K562 (cell line): ENCODE results near the gene DPEP2. TPM values are rescaled to one million over a fixed set of nuclear protein-coding genes. Genes with fewer than 3 reads are reported as not detected.
A peak's percentile ranks its signal among the peaks of the same experiment; 100 is the strongest.

ENCODE experiments used
- AFF4 ChIP-seq: sonication (generic); formaldehyde crosslinking; IDR thresholded peaks from 2 replicates; pipeline ENCODE4 v1.8.0; 2023; ENCODE audit warnings: mild to moderate bottlenecking, missing genetic modification reagents
- ETV5 ChIP-seq: sonication (generic); formaldehyde crosslinking; IDR thresholded peaks from 2 replicates; pipeline ENCODE4 v1.4.0; 2020; ENCODE audit warnings: low read depth, mild to moderate bottlenecking, missing genetic modification reagents
- FUS ChIP-seq: fragments of 200-400 bp; formaldehyde crosslinking; optimal IDR thresholded peaks from 2 replicates; pipeline ENCODE3; 2017; ENCODE audit warnings: low read depth, low read length
- JUND ChIP-seq, 2 experiments: IDR thresholded peaks; 2 replicates in 1 of 2; 3 replicates in 1 of 2; pipeline ENCODE4 v1.6.1; 2011; ENCODE audit warnings: borderline replicate concordance in 2 of 2, low read depth in 2 of 2, low read length in 2 of 2, improper control_type of control experiment in 1 of 2, missing biosample characterization in 1 of 2, missing genetic modification characterization in 1 of 2, missing genetic modification reagents in 1 of 2
- LARP7 ChIP-seq: fragments of 450-650 bp; IDR thresholded peaks from 2 replicates; pipeline ENCODE4 v1.6.1; 2016
- MCM5 ChIP-seq: fragments of 450-650 bp; IDR thresholded peaks from 2 replicates; pipeline ENCODE4 v1.6.1; 2016; ENCODE audit warnings: low read depth
- MYBL2 ChIP-seq, 2 experiments: fragments of 450-650 bp in 1 of 2; sonication (generic) in 1 of 2; formaldehyde crosslinking in 1 of 2; IDR thresholded peaks; 2 replicates each; pipeline versions ENCODE4 v1.6.1 to v1.8.1; 2017 to 2022; ENCODE audit warnings: borderline replicate concordance in 1 of 2, inconsistent platforms in 1 of 2, low read depth in 1 of 2, mild to moderate bottlenecking in 1 of 2, missing genetic modification reagents in 1 of 2, moderate library complexity in 1 of 2
- POLR2AphosphoS2 ChIP-seq: IDR thresholded peaks from 2 replicates; pipeline ENCODE4 v1.6.1; 2012; ENCODE audit warnings: low read length, improper control_type of control experiment
- STAT5B ChIP-seq: fragments of 250-450 bp; sonication (Bioruptor Pico); IDR thresholded peaks from 2 replicates; pipeline ENCODE4 v1.8.0; 2021; ENCODE audit warnings: mild to moderate bottlenecking, inconsistent platforms
- TBP ChIP-seq: optimal IDR thresholded peaks from 2 replicates; pipeline ENCODE3; 2011; ENCODE audit warnings: low read depth, low read length, improper control_type of control experiment
- ZBTB12 ChIP-seq: fragments of 250-450 bp; sonication (Bioruptor Pico); IDR thresholded peaks from 2 replicates; pipeline ENCODE4 v1.4.0; 2020
- ZNF407 ChIP-seq: fragments of 450-650 bp; IDR thresholded peaks from 2 replicates; pipeline ENCODE4 v1.6.1; 2016; ENCODE audit warnings: low read depth
- polyA plus RNA-seq, 8 experiments: library from polyadenylated mRNA; depleted of rRNA in 4 of 8; stranded (reverse) in 5 of 8; unstranded in 3 of 8; fragments of >200 nt; fragmentation: Nextera tagmentation in 2 of 8; fragmentation: Illumina TruSeq in 1 of 8; extraction: Ambion mirVana in 2 of 8; extraction: Trizol in 1 of 8; gene quantifications; 2 replicates each; pipeline versions ENCODE4 v1.2.1 to v1.2.3, GENCODE V29; 2011 to 2014; ENCODE audit warnings: inconsistent platforms in 1 of 8, missing spikeins in 1 of 8
- total RNA-seq, 7 experiments: library from RNA; depleted of rRNA in 6 of 7; stranded (reverse); fragments of >200 nt in 6 of 7; fragmentation: Illumina TruSeq in 2 of 7; extraction: Trizol in 2 of 7; gene quantifications; 2 replicates each; pipeline versions ENCODE4 v1.2.1 to v1.2.3, GENCODE V29; 2011 to 2021; ENCODE audit warnings: low replicate concordance in 1 of 7

DPEP2 gene
- total and polyA plus RNA-seq, 9 of the 15 experiments (the other 6 are each of a cell fraction or from before 2014, with no cell fraction given), result 0.14 to 1.2 (median 0.38) TPM

GRCh38 chr16:67993207-67994039, 5.9 kb downstream of the DPEP2 start (continued):
- TF ChIP-seq ZNF407 (peak; percentile 39; the same call in 1 of the 2 replicates), JUND (IDR thresholded peaks at IDR 0.05; ENCODE audit: borderline replicate concordance, low read depth, low read length) (peak; percentile 70), JUND (tag; IDR thresholded peaks at IDR 0.05; ENCODE audit: borderline replicate concordance, low read depth, low read length) (no peak; the same call in 2 of the 3 replicates), ZBTB12 (CRISPR knock-in tag) (peak; percentile 44), MYBL2 (IDR thresholded peaks at IDR 0.05; ENCODE audit: low read depth) (no peak), MYBL2 (CRISPR knock-in tag; IDR thresholded peaks at IDR 0.05; ENCODE audit: borderline replicate concordance) (0 out of 2 replicates have a peak, but pooled peaks have one; percentile 73), LARP7 (peak; percentile 23; the same call in 1 of the 2 replicates), MCM5 (no peak), POLR2AphosphoS2 (no peak), ETV5 (peak; percentile 51), FUS (peak; percentile 72), AFF4 (CRISPR knock-in tag) (peak; percentile 63; the same call in 1 of the 2 replicates), STAT5B (CRISPR knock-in tag) (no peak), TBP (peak; percentile 17)
